ENCODE results near the gene YIPF2.

Gene YIPF2

DNA sequence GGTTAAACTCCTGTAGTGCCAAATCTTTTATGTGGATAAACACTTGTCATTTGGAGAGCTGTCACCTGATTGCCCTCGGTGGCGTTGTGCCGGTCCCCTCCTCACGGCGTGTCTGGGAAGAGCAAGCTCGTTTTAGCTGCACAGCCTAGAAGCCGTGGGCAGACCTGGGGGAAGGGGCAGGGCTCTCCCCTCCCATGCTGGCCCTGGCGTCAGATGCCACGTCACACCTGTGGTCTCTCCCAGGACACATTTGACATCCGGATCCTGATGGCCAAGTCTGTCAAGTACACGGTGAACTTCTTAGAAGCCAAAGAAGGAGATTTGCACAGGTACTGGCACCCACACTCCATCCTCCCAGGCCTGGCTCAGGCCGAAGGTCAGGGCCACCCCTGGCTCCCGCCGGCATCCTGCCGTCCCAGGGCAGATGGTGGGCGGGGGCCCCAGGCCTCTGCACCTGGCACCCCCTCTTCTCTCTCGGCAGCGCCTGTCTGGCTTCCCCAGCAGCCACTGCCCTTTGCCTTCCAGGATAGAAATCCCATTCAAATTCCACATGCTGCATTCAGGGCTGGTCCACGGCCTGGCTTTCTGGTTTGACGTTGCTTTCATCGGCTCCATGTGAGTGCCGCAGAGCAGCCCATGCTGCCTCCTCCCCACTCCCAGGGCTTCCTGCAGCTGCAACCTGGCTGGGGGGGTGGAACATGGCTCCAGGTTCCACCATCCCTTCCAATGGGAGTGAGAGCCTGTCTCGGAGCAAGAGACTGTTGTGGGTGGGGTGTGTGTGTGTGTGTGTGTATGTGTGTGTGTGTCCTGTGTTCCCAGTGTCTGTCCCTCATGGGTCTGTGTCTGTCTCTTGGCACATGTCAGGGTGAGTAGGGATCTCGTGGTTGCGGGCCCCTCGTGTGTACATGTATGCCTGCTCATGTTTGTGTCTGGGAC, 8.8 kb downstream of the YIPF2 start:
- Histone ChIP-seq H3K4me1 (ENCODE audit: control insufficient read depth, insufficient read depth, low read length) (no peaks in the 10 kb centered on the region), H3K36me3 (ENCODE audit: control insufficient read depth, insufficient read depth, low read length) (peaks cover 85% of the 10 kb centered on the region), H3K4me3 (ENCODE audit: low read depth, low read length) (no peak overlapping the region), H3K27me3 (ENCODE audit: control insufficient read depth, insufficient read depth, low read length) (no peaks in the 10 kb centered on the region), H3K27ac (ENCODE audit: low read depth, low read length) (no peak overlapping the region), H3K9ac (ENCODE audit: low read depth, low read length) (no peak overlapping the region), H3K9me3 (ENCODE audit: control insufficient read depth, insufficient read depth, low read length) (no peaks in the 10 kb centered on the region)

DNA sequence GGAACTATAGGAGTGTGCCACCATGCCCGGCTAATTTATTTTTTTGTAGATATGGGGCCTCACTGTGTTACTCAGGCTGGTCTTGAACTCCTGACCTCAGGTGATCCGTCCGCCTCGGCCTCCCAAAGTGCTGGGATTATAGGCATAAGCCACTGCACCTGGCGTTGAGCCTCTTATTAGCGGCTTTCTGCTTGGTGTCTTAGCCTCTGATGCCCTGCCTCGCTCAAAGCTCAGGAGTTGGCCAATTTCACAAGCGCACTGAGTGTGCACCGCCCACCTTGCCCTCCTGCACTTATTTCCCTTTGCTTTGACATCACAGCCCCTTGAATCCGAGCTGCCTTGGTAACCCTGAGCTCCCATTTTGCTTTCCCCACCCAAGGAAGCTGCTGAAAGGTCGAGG, 10.1 kb downstream of the YIPF2 start:
- H3K4me1 ChIP-seq (ENCODE audit: control insufficient read depth, insufficient read depth, low read length): no peaks in the 10 kb centered on the region
- no peaks in the 10 kb centered on the region for H3K27me3 ChIP-seq (ENCODE audit: control insufficient read depth, insufficient read depth, low read length)
- no peak overlapping the region for H3K9ac ChIP-seq (ENCODE audit: low read depth, low read length)
- H3K9me3 ChIP-seq (ENCODE audit: control insufficient read depth, insufficient read depth, low read length): no peaks in the 10 kb centered on the region
- H3K27ac ChIP-seq (ENCODE audit: low read depth, low read length): no peak overlapping the region
- peaks cover 83% of the 10 kb centered on the region for H3K36me3 ChIP-seq (ENCODE audit: control insufficient read depth, insufficient read depth, low read length)
- H3K4me3 ChIP-seq (ENCODE audit: low read depth, low read length): no peak overlapping the region

DNA sequence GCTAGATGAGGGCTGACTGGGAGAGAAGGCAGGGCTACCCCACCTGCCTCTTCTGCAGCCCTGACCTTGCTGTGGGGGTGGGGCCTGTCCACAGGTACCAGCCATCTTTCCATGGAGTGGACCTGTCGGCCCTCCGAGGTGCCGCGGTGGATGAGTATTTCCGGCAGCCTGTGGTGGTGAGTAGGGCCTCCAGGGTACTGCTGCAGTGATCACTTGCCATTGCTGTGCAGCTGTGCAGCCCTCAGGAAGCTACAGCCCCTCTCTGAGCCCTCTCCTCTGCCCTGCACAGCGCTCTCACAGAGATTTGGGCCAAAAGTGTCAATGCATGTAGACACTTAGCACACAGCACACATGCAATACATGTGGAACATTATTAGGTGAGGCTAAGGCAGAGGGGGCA, 11.8 kb downstream of the YIPF2 start:
- no peaks in the 10 kb centered on the region for H3K27me3 ChIP-seq (ENCODE audit: control insufficient read depth, insufficient read depth, low read length)
- H3K36me3 ChIP-seq (ENCODE audit: control insufficient read depth, insufficient read depth, low read length): peaks cover 83% of the 10 kb centered on the region

DNA sequence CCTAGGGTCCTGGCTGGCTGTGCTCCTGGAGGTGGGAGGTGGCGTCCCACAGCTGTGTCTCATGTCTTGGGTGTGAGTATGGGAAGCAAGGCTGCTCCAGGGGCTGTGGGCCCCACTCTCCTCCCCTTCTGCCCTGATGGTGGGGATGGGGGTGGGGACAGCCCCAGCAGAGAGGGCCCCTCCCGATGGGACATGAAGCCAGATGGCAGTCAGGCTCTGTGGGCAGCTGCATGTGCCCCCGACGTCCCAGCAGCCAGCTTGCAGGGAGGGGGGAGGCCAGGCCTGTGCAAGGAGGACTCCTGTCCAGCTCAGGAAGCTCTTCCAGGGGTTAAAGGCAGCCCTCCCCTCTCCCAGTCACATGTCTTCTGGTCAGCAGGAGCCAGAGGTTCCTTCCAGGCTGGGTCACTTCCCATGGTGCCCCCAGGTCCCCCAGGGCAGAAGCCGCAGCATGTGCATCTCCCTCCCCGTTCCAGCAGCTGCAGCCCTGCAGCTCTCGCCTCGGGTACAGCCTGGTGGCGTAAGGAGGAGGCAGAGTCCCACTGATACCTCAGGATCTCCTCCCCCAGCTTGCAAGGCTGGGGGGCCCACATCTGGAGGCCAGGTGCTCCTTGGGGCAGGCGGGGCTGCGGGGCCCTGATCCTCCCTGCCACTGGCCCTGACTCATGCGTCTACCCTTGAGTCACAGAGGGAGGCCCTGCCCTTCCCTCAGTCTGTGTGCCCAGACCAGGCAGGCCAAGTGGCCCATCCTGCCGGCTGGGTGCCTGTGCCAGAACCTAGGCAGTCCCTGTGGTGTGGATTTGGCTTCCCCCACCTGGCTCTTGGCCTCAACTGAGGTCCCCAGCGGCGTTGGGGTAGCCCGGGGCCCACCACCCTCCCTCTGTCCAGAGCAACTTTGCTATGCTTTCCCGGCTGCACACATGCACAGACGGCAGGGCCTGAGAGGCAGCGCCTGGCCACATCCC, 13.0 kb downstream of the YIPF2 start:
- Histone ChIP-seq H3K4me3 (ENCODE audit: low read depth, low read length) (no peak overlapping the region), H3K4me1 (ENCODE audit: control insufficient read depth, insufficient read depth, low read length) (no peaks in the 10 kb centered on the region), H3K27ac (ENCODE audit: low read depth, low read length) (no peak overlapping the region), H3K27me3 (ENCODE audit: control insufficient read depth, insufficient read depth, low read length) (no peaks in the 10 kb centered on the region), H3K9ac (ENCODE audit: low read depth, low read length) (no peak overlapping the region), H3K9me3 (ENCODE audit: control insufficient read depth, insufficient read depth, low read length) (no peaks in the 10 kb centered on the region), H3K36me3 (ENCODE audit: control insufficient read depth, insufficient read depth, low read length) (peaks cover 78% of the 10 kb centered on the region)

More for the DNA sequence above, 11.8 kb downstream of the YIPF2 start:
- Histone ChIP-seq H3K9me3 (ENCODE audit: control insufficient read depth, insufficient read depth, low read length) (no peaks in the 10 kb centered on the region), H3K9ac (ENCODE audit: low read depth, low read length) (no peak overlapping the region), H3K4me3 (ENCODE audit: low read depth, low read length) (no peak overlapping the region), H3K4me1 (ENCODE audit: control insufficient read depth, insufficient read depth, low read length) (no peaks in the 10 kb centered on the region), H3K27ac (ENCODE audit: low read depth, low read length) (no peak overlapping the region)

DNA sequence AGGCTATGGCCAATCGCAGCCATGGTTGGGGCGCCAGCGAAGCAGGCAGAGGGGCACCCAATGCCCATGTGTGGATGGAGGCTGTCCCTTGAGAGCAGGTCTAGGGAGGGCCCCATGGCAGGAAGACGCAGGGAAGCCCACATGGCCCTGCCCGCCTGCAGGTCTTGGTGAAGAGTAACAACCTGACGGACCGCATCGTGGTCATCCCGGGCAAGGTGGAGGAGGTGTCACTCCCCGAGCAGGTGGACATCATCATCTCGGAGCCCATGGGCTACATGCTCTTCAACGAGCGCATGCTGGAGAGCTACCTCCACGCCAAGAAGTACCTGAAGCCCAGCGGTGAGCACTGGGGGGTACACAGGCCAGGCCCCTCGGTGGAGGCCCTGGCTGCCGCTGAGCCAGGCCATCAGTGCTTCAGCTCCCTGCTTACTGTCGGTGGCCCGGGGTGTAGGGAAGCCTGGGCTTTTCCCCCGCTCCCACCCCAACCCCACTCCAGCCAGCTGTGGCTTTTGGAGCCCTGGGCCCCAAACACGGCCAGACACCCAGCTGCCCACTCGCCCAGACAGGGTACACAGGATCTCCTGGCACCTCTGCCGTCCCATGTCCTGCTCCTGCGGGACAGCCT, 14.6 kb downstream of the YIPF2 start:
- Histone ChIP-seq H3K9ac (ENCODE audit: low read depth, low read length) (no peak overlapping the region), H3K9me3 (ENCODE audit: control insufficient read depth, insufficient read depth, low read length) (no peaks in the 10 kb centered on the region), H3K27me3 (ENCODE audit: control insufficient read depth, insufficient read depth, low read length) (no peaks in the 10 kb centered on the region), H3K36me3 (ENCODE audit: control insufficient read depth, insufficient read depth, low read length) (peaks cover 73% of the 10 kb centered on the region), H3K27ac (ENCODE audit: low read depth, low read length) (no peak overlapping the region), H3K4me1 (ENCODE audit: control insufficient read depth, insufficient read depth, low read length) (no peaks in the 10 kb centered on the region), H3K4me3 (ENCODE audit: low read depth, low read length) (no peak overlapping the region)

DNA sequence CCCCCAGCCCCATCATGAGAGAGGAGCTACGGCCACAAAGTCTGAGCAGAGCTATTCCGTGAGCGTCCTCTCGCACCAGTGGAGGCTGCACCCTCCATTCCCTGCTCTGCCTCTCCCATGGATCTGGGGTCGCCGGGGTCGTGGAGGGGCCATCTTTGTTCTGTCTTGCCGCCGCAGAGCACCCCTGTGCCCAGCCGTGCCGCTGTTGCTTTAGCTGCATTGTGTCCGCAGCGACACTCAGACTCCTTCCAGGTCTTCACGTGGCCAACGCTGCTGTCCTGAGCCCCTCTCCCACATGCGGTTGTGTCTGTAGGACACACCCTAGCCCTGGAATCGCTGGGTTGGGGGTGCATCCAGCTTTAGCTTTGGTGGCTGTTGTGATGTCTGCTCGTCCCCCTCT, 15.8 kb downstream of the YIPF2 start:
- H3K4me1 ChIP-seq (ENCODE audit: control insufficient read depth, insufficient read depth, low read length): no peaks in the 10 kb centered on the region
- no peaks in the 10 kb centered on the region for H3K9me3 ChIP-seq (ENCODE audit: control insufficient read depth, insufficient read depth, low read length)
- H3K36me3 ChIP-seq (ENCODE audit: control insufficient read depth, insufficient read depth, low read length): peaks cover 75% of the 10 kb centered on the region
- no peak overlapping the region for H3K4me3 ChIP-seq (ENCODE audit: low read depth, low read length)
- no peak overlapping the region for H3K27ac ChIP-seq (ENCODE audit: low read depth, low read length)
- H3K27me3 ChIP-seq (ENCODE audit: control insufficient read depth, insufficient read depth, low read length): no peaks in the 10 kb centered on the region
- H3K9ac ChIP-seq (ENCODE audit: low read depth, low read length): no peak overlapping the region

DNA sequence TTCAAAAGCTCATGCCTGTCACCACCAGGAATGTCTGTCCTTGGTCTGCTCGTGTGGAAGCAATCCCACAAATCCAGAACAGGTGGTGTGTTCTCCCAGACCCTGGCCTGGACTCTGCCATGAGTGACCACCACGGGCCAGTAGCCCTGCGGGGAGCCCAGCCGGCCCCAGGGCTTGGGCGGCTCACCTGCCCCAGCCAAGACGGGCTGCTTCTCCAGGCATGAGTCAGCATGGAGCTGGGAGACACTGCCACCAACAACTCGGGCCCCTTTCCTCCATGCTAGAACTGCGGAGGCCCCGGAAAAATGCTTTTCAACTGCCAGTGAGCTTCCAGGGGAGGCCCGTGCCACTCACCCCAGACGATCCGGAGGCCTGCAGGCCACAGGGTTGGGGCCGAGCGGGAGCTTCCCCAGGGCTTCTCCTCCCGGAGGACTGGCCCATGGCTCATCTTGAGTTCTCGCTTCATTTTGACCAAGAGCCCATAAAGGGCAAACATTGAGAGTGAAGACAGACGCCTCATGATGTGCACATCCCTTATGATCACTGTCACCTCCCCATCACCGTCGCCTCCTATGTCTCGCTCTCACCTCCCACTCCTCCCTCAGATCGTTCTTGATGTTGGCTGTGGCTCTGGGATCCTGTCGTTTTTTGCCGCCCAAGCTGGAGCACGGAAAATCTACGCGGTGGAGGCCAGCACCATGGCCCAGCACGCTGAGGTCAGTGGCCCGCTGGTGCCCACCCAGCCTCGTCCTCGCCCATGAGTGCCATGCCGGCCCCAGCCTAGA, 16.7 kb downstream of the YIPF2 start:
- no peak overlapping the region for H3K4me3 ChIP-seq (ENCODE audit: low read depth, low read length)
- no peaks in the 10 kb centered on the region for H3K4me1 ChIP-seq (ENCODE audit: control insufficient read depth, insufficient read depth, low read length)
- no peaks in the 10 kb centered on the region for H3K9me3 ChIP-seq (ENCODE audit: control insufficient read depth, insufficient read depth, low read length)
- H3K36me3 ChIP-seq (ENCODE audit: control insufficient read depth, insufficient read depth, low read length): peaks cover 74% of the 10 kb centered on the region
- H3K27me3 ChIP-seq (ENCODE audit: control insufficient read depth, insufficient read depth, low read length): no peaks in the 10 kb centered on the region
- H3K9ac ChIP-seq (ENCODE audit: low read depth, low read length): no peak overlapping the region
- no peak overlapping the region for H3K27ac ChIP-seq (ENCODE audit: low read depth, low read length)

DNA sequence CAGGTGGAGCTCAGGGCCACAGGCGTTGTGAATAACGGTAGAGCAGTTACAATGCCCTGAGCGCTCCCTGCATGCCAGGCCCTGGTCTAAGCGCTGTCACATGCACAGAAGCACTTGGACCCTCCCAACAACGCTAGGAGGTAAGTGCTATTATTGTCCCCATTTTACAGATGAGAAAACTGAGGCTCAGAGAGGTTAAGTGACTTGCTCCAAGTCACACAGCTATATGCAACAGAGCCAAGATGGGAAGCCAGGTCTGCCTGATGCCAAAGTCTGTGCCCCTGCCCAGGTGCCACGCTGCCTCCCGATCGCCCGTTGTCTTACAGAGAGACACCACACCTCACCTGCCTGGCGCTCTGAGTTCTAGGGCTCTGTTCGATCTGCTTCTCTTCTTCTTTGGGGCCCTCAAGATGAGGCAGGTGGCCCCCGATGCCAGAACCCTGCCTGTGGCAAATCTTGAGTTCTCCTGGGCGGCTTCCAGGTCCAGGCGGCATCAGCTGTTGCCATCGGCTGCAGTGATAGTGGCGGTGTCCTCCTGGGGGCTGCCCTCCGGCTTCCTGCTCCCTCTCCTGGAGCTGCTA, 20.0 kb downstream of the YIPF2 start:
- Histone ChIP-seq H3K27ac (ENCODE audit: low read depth, low read length) (no peak overlapping the region), H3K4me1 (ENCODE audit: control insufficient read depth, insufficient read depth, low read length) (no peaks in the 10 kb centered on the region), H3K4me3 (ENCODE audit: low read depth, low read length) (no peak overlapping the region), H3K9me3 (ENCODE audit: control insufficient read depth, insufficient read depth, low read length) (no peaks in the 10 kb centered on the region), H3K36me3 (ENCODE audit: control insufficient read depth, insufficient read depth, low read length) (peaks cover 51% of the 10 kb centered on the region), H3K9ac (ENCODE audit: low read depth, low read length) (no peak overlapping the region), H3K27me3 (ENCODE audit: control insufficient read depth, insufficient read depth, low read length) (no peaks in the 10 kb centered on the region)

DNA sequence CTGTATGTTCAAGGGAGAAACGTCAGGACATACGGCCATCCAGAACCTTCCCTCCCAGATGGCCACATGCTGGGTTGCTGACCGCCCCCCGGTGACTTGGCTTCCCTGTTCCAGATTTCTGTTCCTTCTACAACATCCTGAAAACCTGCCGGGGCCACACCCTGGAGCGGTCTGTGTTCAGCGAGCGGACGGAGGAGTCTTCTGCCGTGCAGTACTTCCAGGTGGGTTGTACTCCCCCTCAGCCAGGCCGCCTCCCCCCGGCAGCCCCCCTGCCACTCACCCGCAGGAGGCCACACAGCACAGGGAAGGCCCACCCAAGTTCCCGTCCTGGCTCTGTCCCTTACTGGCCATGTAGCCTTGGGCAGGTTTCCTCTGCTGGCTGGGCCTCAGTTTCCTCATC, 20.5 kb downstream of the YIPF2 start:
- Histone ChIP-seq H3K4me1 (ENCODE audit: control insufficient read depth, insufficient read depth, low read length) (no peaks in the 10 kb centered on the region), H3K36me3 (ENCODE audit: control insufficient read depth, insufficient read depth, low read length) (peaks cover 47% of the 10 kb centered on the region), H3K4me3 (ENCODE audit: low read depth, low read length) (no peak overlapping the region), H3K27ac (ENCODE audit: low read depth, low read length) (no peak overlapping the region), H3K9ac (ENCODE audit: low read depth, low read length) (no peak overlapping the region), H3K9me3 (ENCODE audit: control insufficient read depth, insufficient read depth, low read length) (no peaks in the 10 kb centered on the region), H3K27me3 (ENCODE audit: control insufficient read depth, insufficient read depth, low read length) (no peaks in the 10 kb centered on the region)

DNA sequence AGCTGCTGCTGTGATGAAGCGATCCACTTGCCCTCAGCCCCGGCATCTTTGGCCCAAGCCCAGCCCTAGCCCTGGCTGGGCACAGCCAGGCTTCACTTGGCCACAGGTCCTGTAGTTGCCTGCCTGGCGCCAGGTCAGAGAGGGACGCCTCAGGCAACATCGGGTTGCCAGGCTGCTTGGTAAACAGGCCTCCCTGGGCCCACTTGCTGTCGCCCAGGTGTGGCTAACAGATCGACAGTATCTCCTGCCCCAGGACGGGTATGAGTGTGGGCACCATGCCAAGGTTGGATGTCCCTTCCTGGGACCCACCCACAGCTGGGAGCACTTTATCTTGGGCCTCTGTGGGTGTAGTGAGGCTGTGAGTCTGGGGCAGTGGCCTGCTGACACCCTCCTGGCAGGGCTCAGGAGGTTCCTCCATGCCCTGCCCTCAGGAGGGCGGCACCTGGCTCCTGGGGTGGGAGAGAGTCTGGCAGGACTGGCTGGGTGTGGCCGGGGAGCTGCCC, 29.2 kb downstream of the YIPF2 start:
- Histone ChIP-seq H3K36me3 (ENCODE audit: control insufficient read depth, insufficient read depth, low read length) (no peaks in the 10 kb centered on the region), H3K9me3 (ENCODE audit: control insufficient read depth, insufficient read depth, low read length) (no peaks in the 10 kb centered on the region), H3K4me3 (ENCODE audit: low read depth, low read length) (no peak overlapping the region), H3K27me3 (ENCODE audit: control insufficient read depth, insufficient read depth, low read length) (no peaks in the 10 kb centered on the region), H3K9ac (ENCODE audit: low read depth, low read length) (no peak overlapping the region), H3K4me1 (ENCODE audit: control insufficient read depth, insufficient read depth, low read length) (peaks cover 16% of the 10 kb centered on the region; the same call in 1 of the 2 replicates), H3K27ac (ENCODE audit: low read depth, low read length) (no peak overlapping the region)

Data from HUES48 (cell line).